ENCODE results near the gene ARHGEF7.

ARHGEF7 gene

GRCh38 chr13:111328574-111329410 lies 213.7 kb downstream of the ARHGEF7 start:
- no peak for ATAC-seq

GRCh38 chr13:111329641-111330040 lies 214.5 kb downstream of the ARHGEF7 start:
- no peak for ATAC-seq

- no peak for ATAC-seq
Measured at GRCh38 chr13:111330066-111330610, 215.0 kb downstream of the ARHGEF7 start.

- ATAC-seq = no peak
Measured at GRCh38 chr13:111335298-111335697, 220.2 kb downstream of the ARHGEF7 start.

GRCh38 chr13:111336666-111337065 lies 221.6 kb downstream of the ARHGEF7 start:
- no peak for ATAC-seq

GRCh38 chr13:111337206-111337605 lies 222.1 kb downstream of the ARHGEF7 start:
- ATAC-seq = no peak

GRCh38 chr13:111337741-111338140 lies 222.6 kb downstream of the ARHGEF7 start:
- ATAC-seq = no peak

- no peak for ATAC-seq
Measured at GRCh38 chr13:111338841-111339240, 223.7 kb downstream of the ARHGEF7 start.

GRCh38 chr13:111339366-111340143 lies 224.4 kb downstream of the ARHGEF7 start:
- no peak for ATAC-seq

- no peak for ATAC-seq
Measured at GRCh38 chr13:111341886-111342285, 226.8 kb downstream of the ARHGEF7 start.

GRCh38 chr13:111342721-111343120 lies 227.6 kb downstream of the ARHGEF7 start:
- no peak for ATAC-seq

- ATAC-seq = no peak
Measured at GRCh38 chr13:111343186-111343805, 228.2 kb downstream of the ARHGEF7 start.

GRCh38 chr13:111344471-111345191 lies 229.5 kb downstream of the ARHGEF7 start:
- no peak for ATAC-seq

GRCh38 chr13:111345682-111346081 lies 230.6 kb downstream of the ARHGEF7 start:
- ATAC-seq = no peak

GRCh38 chr13:111346101-111346680 lies 231.1 kb downstream of the ARHGEF7 start:
- ATAC-seq = no peak

- no peak for ATAC-seq
Measured at GRCh38 chr13:111347438-111347837, 232.3 kb downstream of the ARHGEF7 start.

- ATAC-seq = no peak
Measured at GRCh38 chr13:111353508-111353907, 238.4 kb downstream of the ARHGEF7 start.

- ATAC-seq = no peak
Measured at GRCh38 chr13:111354789-111355188, 239.7 kb downstream of the ARHGEF7 start.
